ENCODE results near the gene SORCS2.

Gene SORCS2

GRCh38 chr4:7473081-7473480 is 280.7 kb downstream of the SORCS2 start:
- DNase-seq (ENCODE audit: low read depth, low spot score), result no peak

- no peak for DNase-seq (ENCODE audit: low read depth, low spot score)
Measured at GRCh38 chr4:7474320-7474719, 282.0 kb downstream of the SORCS2 start.

DNA sequence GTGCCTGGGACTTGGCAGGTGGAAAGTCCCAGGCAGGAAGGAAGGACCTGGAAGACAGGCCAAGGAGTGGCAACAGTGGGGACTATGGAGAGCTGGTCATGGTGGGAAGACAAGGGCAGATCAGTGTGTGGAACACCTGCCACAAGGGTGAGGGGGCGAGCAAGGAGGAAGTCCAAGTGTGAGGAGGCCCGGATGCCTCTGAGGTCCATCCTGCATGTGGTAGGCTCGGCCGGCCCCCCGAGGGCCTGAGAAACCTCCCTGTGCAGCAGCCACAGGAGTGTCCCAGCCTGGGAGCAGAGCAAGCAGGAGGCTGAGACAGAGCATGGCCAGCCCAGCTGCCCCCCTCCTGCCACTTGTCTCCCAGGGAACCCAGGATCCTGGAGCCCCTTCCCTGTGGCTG is 282.9 kb downstream of the SORCS2 start:
- DNase-seq (ENCODE audit: low read depth, low spot score), result no peak

DNA sequence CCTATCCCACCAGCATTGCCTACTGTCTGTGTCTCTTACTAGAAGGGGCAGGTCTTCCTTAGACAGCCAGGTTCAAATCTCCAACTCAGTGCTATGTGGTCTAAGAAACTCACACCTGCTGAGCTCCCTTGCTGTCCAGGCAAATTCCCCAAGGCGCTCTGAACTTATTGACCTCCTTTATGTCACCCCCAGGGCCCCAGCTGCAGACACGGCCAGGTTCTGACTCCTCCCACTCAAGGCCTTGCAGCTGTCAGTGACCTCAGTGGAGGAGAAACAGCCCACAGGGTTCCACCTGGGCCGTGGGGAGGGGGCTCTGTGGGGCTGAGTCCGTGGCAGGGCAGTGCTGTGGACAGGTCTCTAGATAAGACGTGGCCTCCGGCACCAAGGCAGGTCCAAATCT is 284.5 kb downstream of the SORCS2 start:
- no peak for DNase-seq (ENCODE audit: low read depth, low spot score)

GRCh38 chr4:7477695-7478094 is 285.4 kb downstream of the SORCS2 start:
- no peak for DNase-seq (ENCODE audit: low read depth, low spot score)

GRCh38 chr4:7478665-7479064 is 286.3 kb downstream of the SORCS2 start:
- DNase-seq (ENCODE audit: low read depth, low spot score), result no peak

GRCh38 chr4:7480423-7480822 is 288.1 kb downstream of the SORCS2 start:
- DNase-seq (ENCODE audit: low read depth, low spot score), result no peak

DNA sequence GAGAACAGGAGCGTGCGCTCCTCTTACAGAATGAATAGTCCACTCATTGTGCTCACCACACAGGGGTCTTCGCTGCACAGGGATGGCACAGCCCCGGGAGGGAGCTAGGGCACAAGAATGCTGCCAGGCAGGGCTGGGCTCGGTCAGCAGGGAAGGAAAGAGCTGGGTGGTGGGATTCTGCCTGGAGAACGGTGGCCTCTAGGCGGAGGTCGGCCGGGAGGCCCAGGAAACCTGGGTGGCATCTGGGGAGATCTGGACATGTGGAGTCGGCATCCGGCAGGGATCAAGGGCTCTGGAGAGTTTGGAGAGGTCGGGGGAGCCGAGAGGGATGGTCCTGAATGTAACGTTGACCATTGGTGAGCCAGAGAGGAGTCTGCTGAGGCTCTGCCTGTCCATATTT is 288.9 kb downstream of the SORCS2 start:
- DNase-seq (ENCODE audit: low read depth, low spot score), result no peak

DNA sequence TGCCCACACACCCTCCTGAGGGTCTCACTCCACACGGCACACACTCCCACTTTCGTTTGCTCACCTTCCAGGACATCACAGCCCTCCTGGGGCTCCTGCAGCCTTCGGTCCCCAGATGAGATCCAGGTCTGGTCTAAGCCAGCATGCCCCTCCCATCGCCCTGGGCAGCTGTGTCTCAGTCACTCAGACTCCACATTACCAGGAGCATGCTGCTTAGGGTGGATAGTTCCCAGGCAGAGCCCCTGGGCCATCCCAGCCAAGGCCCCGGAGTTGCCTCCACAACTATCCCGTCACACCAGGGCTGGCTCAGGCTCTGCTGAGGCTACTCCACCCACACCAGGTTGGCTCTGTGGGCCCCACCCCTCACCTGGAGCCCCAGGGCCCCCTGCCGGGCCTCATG is 292.8 kb downstream of the SORCS2 start:
- no peak for DNase-seq (ENCODE audit: low read depth, low spot score)

GRCh38 chr4:7486101-7486500 is 293.8 kb downstream of the SORCS2 start:
- DNase-seq (ENCODE audit: low read depth, low spot score), result no peak

DNA sequence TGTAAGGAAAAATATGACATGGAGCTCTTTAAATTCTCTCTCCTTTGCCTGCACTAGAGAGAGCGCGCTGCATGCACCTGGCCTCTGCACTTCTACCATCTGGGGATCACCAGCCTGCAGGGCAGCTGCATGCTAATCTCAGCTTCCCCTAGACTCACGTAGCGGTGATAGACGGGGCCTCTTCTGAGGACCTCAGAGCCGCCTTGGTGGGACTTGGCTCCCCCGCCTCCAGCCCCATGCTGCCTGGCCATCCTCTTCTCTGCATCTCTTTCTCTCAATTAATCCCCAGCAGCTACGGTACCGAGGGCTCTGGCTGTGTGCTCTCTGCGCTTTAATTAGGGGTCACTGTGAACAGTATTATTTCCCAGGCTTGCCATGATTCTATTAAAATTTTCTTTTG is 295.2 kb downstream of the SORCS2 start:
- no peak for DNase-seq (ENCODE audit: low read depth, low spot score)

DNA sequence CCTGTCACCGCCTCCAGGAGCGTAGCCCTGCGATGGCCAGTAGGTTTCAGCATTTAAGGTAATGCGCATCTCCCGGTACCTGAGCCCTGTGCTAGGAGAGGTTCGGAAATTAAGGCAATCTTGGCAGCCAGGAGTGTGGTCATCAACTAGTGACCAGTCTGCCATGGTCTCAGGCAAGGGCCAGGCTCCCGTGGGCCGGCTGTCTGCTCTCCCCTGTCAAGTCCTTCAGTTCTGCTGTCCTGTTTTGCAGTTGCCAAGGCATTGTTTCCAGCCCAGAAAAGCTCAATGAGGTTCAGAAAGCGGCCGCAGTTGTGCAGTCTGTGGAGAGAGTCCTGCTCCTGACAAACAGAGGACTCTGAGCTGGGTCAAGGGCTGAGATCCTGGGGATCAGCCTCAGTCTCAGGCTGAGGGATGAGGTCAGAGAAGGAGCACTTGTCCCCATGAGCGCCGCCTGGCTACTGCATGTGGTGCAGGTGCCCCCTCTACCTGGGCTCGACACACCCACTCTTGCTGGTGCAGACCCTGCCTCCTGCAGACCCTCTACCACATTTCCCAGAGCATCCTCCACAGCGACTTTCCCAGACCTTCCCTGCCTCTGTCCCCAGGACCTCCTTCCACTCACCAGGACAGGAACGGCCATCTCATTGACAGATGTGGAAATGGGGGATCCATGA is 295.8 kb downstream of the SORCS2 start:
- DNase-seq (ENCODE audit: low read depth, low spot score), result no peak

DNA sequence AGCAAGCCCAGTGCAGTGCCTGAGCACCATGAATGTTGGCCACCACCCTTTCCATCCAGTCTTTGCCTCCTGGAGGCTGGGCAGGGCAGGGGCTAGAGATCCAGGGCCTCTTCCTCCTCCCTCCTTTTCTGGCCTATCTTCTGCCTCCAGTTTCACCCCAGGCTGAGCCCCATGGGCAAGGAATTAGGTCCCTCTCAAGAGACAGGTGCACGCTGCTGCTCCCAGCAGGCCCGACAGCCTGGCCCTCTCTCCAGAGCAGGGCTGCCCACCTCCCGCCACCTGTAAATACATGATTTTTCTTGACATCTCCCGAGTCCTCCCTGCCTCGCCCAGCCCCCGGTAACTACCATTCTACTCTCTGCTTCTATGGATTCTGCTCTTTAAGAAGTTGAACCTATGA is 299.6 kb downstream of the SORCS2 start:
- DNase-seq (ENCODE audit: low read depth, low spot score), result no peak

GRCh38 chr4:7498446-7499200 is 306.3 kb downstream of the SORCS2 start:
- no peak for DNase-seq (ENCODE audit: low read depth, low spot score)

DNA sequence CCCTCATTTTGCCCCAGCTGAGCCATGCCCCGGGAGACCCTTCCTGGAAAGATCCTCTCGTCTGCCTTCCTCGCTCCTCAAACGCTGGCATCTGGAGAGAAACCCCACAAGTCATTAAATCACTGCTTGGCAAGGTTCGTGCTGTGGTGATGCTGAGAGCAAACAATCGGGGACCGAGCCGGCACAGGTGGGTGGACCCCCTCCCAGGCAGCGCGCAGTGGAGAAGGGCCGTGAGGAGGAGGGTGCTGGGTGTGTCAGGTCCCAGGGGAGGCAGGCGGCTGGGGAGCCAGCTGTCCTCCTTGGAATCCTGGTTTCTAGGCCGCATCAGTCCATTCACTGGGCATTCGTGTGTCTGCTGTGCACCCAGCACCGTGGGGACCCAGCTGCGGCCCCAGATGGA is 307.3 kb downstream of the SORCS2 start:
- DNase-seq (ENCODE audit: low read depth, low spot score), result no peak

DNA sequence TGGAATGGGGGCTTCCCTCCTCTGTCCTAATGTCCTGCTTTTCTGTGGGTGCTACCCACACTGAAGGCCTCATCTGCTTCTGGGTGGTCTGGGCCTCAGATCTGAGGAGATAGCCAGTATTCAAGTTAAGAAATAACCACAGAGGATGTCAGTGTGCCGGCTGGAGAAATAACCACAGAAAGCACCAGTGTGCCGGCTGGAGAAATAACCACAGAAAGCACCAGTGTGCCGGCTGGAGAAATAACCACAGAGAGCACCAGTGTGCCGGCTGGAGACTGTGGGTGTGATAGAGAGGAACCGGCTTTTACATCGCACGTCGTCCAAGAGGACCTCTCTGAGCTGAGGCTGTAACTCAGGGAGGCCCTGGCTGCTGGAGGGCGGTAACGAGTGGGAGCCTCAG is 308.1 kb downstream of the SORCS2 start:
- no peak for DNase-seq (ENCODE audit: low read depth, low spot score)

GRCh38 chr4:7501314-7501713 is 309.0 kb downstream of the SORCS2 start:
- no peak for DNase-seq (ENCODE audit: low read depth, low spot score)

DNA sequence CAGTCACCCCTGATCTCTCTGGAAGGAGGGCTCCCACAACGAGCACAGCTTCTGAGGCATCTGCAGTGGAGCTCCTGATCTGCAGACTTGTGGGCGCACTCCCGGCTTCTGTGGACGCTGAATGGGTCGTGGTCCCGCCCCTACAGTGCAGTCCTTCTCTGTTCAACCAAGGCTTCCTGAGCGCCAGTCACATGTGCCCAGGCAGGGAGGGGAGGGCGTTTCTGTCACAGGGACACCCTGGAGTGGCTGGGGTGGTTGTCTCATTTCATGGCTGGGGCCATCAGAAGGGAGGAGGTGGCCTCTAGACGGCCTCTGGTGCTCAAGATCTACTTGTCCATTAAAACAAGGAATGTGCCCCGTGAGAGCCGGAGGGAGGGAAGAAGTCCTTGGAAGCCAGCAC is 309.5 kb downstream of the SORCS2 start:
- no peak for DNase-seq (ENCODE audit: low read depth, low spot score)

DNA sequence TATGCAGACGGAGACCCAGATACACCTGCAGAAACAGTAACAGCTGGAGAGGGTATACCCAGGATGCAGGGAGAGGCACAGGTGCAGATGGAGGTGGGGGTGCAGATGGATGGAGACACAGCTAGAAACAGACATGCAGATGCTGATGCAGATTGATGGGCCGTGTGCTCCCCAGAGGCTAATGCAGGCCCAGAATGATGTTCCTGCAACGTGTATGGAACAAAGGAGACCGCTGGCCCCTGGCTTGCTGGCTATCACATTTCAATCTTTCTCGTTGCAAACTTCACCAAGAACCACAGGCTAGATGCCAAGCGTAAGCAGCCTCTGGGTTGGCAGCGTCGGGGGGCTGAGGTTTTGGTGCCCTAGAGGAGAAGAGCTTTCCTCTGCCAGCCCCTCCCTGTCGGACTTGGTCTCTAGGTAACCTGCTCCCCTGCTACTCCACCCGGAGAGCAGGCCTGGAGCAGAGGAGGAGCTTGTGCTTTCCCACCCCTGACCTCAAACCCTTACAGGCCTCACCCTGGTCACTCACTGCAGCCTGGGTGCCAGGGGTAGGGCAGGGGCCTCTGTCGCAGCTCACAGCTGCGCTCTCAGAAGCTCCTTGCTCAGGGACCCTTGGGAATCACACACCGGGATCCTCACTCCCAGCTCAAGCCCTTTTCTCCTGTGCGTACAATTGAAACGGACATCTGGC is 311.4 kb downstream of the SORCS2 start:
- no peak for DNase-seq (ENCODE audit: low read depth, low spot score)

- DNase-seq (ENCODE audit: low read depth, low spot score), result no peak
Measured at GRCh38 chr4:7505116-7505900, 313.0 kb downstream of the SORCS2 start.

DNA sequence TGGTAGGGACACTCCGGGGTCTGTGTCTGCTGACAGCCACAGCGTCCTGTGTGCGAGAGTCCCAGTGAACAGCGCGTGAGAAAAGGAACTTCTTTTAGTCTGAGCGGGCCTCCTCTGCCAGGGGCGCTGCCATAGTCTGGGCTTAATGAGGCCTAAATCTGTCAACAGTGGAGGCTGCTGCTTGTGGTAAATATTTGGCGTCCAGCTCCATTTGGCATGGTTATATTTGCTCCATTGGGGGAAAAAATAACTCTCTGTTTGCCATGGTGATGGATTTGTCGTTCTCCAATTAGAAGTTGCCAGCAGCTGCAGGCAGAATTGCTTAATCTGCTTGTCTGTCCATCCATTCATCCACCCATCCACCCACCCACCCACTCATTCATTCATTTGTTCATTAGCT is 313.8 kb downstream of the SORCS2 start:
- DNase-seq (ENCODE audit: low read depth, low spot score), result no peak

- DNase-seq (ENCODE audit: low read depth, low spot score), result no peak
Measured at GRCh38 chr4:7506572-7506971, 314.2 kb downstream of the SORCS2 start.

All from iPS DF 19.7 (cell line).